Effector memory CD4-positive, alpha-beta T cell (primary cell): ENCODE results near the gene IFRD2.
A peak's percentile ranks its signal among the peaks of the same experiment; 100 is the strongest.

Experiments used
- DNase-seq, 3 donors: peaks; one replicate each; pipeline ENCODE4 v3.0.0-alpha.2; 2020
- H3K27ac ChIP-seq: 2 replicates; pipeline ENCODE4 v1.7.0; 2013; ENCODE audit warnings: mild to moderate bottlenecking, low read length, moderate library complexity; ENCODE audit not compliant: insufficient read depth, poor library complexity, severe bottlenecking
- H3K27me3 ChIP-seq: replicated peaks from 2 replicates; pipeline ENCODE4 v1.7.0; 2013; ENCODE audit warnings: mild to moderate bottlenecking, low read length; ENCODE audit not compliant: insufficient read depth, control insufficient read depth, poor library complexity, severe bottlenecking
- H3K36me3 ChIP-seq: 2 replicates; pipeline ENCODE4 v1.7.0; 2013; ENCODE audit warnings: mild to moderate bottlenecking, low read length, moderate library complexity; ENCODE audit not compliant: control insufficient read depth, insufficient read depth
- H3K4me1 ChIP-seq: 2 replicates; pipeline ENCODE4 v1.7.0; 2013; ENCODE audit warnings: low read length, mild to moderate bottlenecking; ENCODE audit not compliant: control insufficient read depth, insufficient read depth, poor library complexity, severe bottlenecking
- H3K4me3 ChIP-seq: 2 replicates; pipeline ENCODE4 v1.7.0; 2013; ENCODE audit warnings: low read length, low read depth, mild to moderate bottlenecking; ENCODE audit not compliant: insufficient read depth, poor library complexity, severe bottlenecking
- H3K9me3 ChIP-seq: 2 replicates; pipeline ENCODE4 v1.7.0; 2013; ENCODE audit warnings: mild to moderate bottlenecking, low read length, moderate library complexity; ENCODE audit not compliant: control insufficient read depth
- total RNA-seq, 3 donors: gene quantifications; one replicate each; lab custom pipeline; 2026; lab: John Stamatoyannopoulos, UW

Gene IFRD2, protein sequence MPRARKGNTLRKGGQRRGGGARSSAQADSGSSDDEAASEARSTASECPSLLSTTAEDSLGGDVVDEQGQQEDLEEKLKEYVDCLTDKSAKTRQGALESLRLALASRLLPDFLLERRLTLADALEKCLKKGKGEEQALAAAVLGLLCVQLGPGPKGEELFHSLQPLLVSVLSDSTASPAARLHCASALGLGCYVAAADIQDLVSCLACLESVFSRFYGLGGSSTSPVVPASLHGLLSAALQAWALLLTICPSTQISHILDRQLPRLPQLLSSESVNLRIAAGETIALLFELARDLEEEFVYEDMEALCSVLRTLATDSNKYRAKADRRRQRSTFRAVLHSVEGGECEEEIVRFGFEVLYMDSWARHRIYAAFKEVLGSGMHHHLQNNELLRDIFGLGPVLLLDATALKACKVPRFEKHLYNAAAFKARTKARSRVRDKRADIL
- total RNA-seq = 19.4 to 27.8 (median 24.8) reads per million in 3 donors

- no peaks in the 10 kb centered on the region for H3K9me3 ChIP-seq
- H3K4me3 ChIP-seq = peak within 1 kb of the TSS; percentile 96
- peaks cover 29% of the 10 kb centered on the region for H3K36me3 ChIP-seq
- H3K27ac ChIP-seq = peak within 1 kb of the TSS; percentile 76
- H3K4me1 ChIP-seq = peaks cover 17% of the 10 kb centered on the region
- peak; percentile 88 to 94 (median 93) for DNase-seq
- H3K27me3 ChIP-seq = no peaks in the 10 kb centered on the region
These were observed at the start of gene IFRD2 for GRCh38 chr3:50292159-50293078. TSS of gene IFRD2 (minus strand) at chr3:50292429. CDS start at chr3:50292274, 155 bp downstream.

DNA sequence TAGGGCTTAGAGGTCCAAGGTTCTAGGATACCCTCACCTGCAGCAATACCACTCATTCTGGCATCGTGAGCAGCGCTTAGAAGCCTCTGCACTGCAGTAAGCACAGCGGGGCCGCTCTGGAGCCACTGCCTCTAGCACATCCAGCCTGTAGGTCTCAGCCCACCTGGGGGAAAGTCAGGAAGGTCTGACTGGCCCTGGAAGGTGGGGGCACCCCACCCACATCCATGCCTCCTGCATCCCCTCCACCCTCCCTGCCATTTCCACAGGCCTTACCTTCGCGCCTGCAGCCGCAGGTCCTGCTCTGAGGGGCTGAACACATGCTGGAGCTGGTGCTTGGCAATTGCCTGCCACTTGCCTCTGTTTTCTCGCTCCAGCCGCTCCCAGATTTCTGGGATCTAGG, 49.3 kb upstream of the IFRD2 start:
- peaks cover 42% of the 10 kb centered on the region for H3K4me1 ChIP-seq
- H3K4me3 ChIP-seq = no peak overlapping the region
- no peaks in the 10 kb centered on the region for H3K27me3 ChIP-seq
- H3K27ac ChIP-seq = peak overlapping the region; percentile 95
- H3K36me3 ChIP-seq = no peaks in the 10 kb centered on the region
- no peaks in the 10 kb centered on the region for H3K9me3 ChIP-seq
- DNase-seq = no peak

DNA sequence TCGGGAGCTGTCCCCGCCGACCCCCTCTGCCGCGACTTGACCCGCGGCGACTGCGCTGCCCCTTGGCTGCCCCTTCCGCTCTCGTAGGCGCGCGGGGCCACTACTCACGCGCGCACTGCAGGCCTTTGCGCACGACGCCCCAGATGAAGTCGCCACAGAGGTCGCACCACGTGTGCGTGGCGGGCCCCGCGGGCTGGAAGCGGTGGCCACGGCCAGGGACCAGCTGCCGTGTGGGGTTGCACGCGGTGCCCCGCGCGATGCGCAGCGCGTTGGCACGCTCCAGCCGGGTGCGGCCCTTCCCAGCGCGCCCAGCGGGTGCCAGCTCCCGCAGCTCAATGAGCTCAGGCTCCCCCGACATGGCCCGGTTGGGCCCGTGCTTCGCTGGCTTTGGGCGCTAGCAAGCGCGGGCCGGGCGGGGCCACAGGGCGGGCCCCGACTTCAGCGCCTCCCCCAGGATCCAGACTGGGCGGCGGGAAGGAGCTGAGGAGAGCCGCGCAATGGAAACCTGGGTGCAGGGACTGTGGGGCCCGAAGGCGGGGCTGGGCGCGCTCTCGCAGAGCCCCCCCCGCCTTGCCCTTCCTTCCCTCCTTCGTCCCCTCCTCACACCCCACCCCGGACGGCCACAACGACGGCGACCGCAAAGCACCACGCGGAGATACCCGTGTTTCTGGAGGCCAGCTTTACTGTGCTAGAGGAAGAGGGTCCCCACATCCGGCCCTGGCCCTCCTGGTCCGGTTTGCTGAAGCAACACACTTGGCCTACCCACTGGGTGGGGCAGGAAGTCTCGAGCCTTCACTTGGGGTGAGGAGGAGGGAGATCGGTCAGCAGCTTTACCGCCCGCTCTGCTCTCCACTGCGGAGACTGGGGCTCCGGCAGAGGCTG, 48.5 kb upstream of the IFRD2 start, which contains the start of gene RASSF1:
TSS of gene RASSF1 (minus strand) at position 389 of the 882 bp plus-strand sequence. CDS start at position 358, 31 bp downstream.
- H3K4me3 ChIP-seq = peak within 1 kb of the TSS; percentile 51
- H3K9me3 ChIP-seq = no peaks in the 10 kb centered on the region
- peaks cover 42% of the 10 kb centered on the region for H3K4me1 ChIP-seq
- peak; percentile 47 to 65 (median 48) for DNase-seq
- H3K27me3 ChIP-seq = no peaks in the 10 kb centered on the region
- no peaks in the 10 kb centered on the region for H3K36me3 ChIP-seq
- H3K27ac ChIP-seq = peak within 1 kb of the TSS; percentile 95

DNA sequence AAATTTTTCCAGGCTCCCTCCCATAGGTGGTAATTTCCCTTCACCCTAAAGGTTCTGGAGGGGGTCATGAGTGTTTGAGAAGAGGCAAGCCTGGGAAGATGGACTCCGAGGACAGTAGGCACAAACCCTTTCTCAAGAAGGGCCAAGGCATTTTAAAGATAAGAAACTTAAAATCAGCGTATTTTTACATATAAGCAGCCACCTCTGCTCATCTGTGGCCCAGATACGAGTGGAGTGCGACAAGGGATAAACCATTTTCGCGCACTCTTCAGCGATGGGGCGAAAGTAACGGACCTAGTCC, 47.9 kb upstream of the IFRD2 start:
- peaks cover 36% of the 10 kb centered on the region for H3K4me1 ChIP-seq
- no peaks in the 10 kb centered on the region for H3K27me3 ChIP-seq
- H3K36me3 ChIP-seq = no peaks in the 10 kb centered on the region
- no peak for DNase-seq
- peak overlapping the region; percentile 95 for H3K27ac ChIP-seq
- H3K4me3 ChIP-seq = peak overlapping the region; percentile 51
- H3K9me3 ChIP-seq = no peaks in the 10 kb centered on the region

DNA sequence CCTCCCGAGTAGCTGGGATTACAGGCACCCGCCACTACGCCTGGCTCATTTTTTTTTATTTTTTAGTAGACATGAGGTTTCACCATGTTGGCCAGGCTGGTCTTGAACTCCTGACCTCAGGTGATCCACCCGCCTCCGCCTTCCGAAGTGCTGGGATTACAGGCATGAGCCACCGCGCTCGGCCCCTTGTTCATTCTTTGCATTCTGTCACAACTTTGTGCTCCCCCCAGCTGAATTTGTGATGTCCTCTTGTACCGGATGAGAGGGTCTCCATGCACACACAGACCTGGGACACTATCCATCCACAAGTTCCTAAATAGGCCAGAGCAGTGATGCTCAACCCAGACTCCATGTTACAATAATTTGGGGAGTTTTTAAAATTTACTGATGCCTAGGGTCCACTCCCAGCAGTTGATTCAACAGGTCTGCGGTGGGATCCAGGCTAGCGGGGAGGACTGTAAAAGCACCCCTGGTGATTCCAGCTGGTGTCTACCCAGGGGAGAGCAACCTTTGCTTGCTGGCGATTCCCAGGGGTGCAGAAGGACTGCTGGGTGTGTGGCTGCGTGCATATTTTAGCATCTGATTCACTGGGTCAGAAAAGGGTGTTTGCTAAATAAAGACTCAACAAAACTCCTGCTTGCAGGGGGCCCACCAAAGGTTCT, 47.4 kb upstream of the IFRD2 start:
- Histone ChIP-seq H3K9me3 (no peaks in the 10 kb centered on the region), H3K4me3 (peak overlapping the region; percentile 51), H3K4me1 (peaks cover 39% of the 10 kb centered on the region), H3K27ac (peak overlapping the region; percentile 95), H3K36me3 (no peaks in the 10 kb centered on the region), H3K27me3 (no peaks in the 10 kb centered on the region)
- DNase-seq = no peak

DNA sequence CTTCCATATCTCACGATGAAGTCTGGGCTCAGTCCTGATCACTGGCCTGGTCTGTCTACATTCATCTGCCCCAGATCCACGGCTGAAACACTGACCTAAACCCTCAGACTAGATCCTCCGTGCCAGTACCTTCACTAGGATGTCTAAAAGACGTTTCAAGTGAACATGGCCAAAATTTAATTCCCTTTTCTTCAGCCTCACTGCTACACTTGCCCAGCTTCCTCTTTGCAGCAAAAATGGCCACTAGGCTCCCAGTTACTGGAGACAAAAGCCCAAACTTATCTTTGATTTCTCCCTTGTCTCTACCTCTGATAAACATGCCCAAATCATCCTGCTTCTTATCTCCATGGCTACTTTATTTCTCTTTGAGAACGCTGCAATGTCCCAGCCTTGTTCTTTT, 46.7 kb upstream of the IFRD2 start:
- peak overlapping the region; percentile 77 for H3K4me3 ChIP-seq
- H3K9me3 ChIP-seq = no peaks in the 10 kb centered on the region
- H3K36me3 ChIP-seq = no peaks in the 10 kb centered on the region
- DNase-seq = no peak
- no peaks in the 10 kb centered on the region for H3K27me3 ChIP-seq
- H3K27ac ChIP-seq = peak overlapping the region; percentile 95
- peaks cover 45% of the 10 kb centered on the region for H3K4me1 ChIP-seq

GRCh38 chr3:50337175-50337861, 45.1 kb upstream of the IFRD2 start:
- Histone ChIP-seq H3K27ac (peak overlapping the region; percentile 95), H3K27me3 (no peaks in the 10 kb centered on the region), H3K9me3 (no peaks in the 10 kb centered on the region), H3K36me3 (no peaks in the 10 kb centered on the region), H3K4me3 (peak overlapping the region; percentile 77), H3K4me1 (peaks cover 52% of the 10 kb centered on the region)
- peak; percentile 86 to 94 (median 90) for DNase-seq

DNA sequence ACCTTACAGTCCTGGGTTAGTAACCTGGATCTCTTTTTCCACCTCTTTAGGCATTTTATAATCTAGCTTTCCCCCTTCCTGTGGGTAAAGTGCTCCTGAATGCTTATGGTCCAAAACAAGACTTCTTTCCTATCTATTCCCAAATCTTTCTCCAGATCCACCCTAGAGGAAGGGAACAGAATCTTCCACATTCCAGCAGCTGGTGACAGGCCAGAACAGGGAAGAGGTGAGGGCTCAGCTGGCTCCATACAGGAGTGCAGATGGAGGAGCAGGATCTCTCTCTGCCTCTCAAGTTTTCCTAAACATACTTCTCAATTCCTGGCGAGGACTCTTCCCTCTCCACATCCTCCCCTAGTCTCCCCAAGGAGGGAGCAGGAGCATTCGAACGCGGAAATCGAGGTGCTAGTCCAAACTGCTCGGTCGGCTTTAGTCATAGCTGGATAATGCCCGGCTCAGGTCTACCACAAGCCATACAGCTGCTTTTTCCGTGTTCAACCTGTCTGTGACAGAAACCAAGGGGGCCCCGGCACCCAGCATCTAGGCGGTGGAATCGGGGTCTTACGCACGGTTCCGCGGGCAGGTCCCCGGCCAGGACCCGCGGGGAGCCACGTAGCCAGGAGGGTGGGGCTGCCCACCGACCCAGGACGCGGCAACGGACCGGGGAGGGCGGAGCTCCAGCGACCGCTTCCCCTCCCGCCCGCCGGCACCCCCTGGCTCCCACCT, 44.4 kb upstream of the IFRD2 start:
- H3K27me3 ChIP-seq = no peaks in the 10 kb centered on the region
- peak overlapping the region; percentile 95 for H3K27ac ChIP-seq
- peaks cover 52% of the 10 kb centered on the region for H3K4me1 ChIP-seq
- no peak for DNase-seq
- H3K9me3 ChIP-seq = no peaks in the 10 kb centered on the region
- peak overlapping the region; percentile 77 for H3K4me3 ChIP-seq
- peaks cover 7% of the 10 kb centered on the region for H3K36me3 ChIP-seq
